ENCODE measurements around the gene HNRNPA3. TPM values are rescaled to one million over a fixed set of nuclear protein-coding genes. Genes with fewer than 3 reads are reported as not detected.

The HNRNPA3 gene
- total and polyA plus RNA-seq, 2 of the 13 experiments (the other 11 are each of a cell fraction or from before 2014, with no cell fraction given) = 73.3 to 97.7 TPM

DNA sequence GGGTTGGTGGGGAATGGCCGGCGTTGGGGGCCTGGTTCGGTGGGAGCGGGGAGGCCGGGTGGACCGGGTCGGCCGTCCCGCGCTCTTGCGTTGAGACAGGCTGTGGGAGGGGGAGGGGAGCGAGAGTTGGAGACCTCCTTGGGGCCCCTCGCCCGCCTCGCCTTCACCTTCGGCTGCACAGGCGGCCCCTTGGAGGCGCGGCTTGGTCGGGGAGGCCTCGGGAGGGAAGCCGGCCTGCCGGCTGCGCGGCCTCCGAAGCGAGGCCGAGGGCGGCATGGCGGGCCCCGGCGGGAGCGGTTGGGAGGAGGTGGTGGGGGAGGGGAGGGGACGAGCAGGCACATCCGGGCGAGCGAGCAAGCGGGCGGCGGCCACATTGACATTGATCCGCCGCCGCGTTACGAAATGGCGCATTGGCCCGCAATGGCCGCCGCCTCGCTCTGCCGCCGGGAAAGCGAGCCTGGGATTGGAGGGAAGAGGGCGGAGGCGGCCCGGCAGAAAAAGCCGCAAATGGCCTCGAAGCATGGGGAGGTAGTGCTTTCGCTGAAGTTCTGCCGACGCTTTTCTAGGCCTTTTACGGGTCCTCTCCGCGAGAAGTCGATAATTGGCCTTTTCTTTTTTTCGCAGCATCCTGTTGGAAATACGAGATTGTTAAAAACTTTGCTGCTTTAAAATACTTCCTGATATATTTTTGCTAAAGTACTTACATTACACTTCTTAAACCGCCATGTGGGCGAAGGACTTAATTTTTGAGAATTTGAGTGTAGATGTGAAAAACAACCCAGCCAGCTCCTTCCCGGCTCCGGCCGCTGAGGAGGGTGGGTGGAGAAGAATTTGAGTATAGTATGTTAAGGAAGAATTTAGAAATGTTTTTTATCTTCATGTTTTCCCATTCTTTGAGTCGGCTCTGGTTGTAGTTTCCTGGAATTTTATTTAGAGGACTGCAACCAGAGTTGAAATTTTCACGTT, 580 bp downstream of the HNRNPA3 start (continued):
- TF ChIP-seq, protein P1, sequence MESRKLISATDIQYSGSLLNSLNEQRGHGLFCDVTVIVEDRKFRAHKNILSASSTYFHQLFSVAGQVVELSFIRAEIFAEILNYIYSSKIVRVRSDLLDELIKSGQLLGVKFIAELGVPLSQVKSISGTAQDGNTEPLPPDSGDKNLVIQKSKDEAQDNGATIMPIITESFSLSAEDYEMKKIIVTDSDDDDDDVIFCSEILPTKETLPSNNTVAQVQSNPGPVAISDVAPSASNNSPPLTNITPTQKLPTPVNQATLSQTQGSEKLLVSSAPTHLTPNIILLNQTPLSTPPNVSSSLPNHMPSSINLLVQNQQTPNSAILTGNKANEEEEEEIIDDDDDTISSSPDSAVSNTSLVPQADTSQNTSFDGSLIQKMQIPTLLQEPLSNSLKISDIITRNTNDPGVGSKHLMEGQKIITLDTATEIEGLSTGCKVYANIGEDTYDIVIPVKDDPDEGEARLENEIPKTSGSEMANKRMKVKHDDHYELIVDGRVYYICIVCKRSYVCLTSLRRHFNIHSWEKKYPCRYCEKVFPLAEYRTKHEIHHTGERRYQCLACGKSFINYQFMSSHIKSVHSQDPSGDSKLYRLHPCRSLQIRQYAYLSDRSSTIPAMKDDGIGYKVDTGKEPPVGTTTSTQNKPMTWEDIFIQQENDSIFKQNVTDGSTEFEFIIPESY (CRISPR knock-in tag; IDR thresholded peaks at IDR 0.05) = peak; percentile 52; the same call in 1 of the 2 replicates
- TF ChIP-seq NR2F6 (IDR thresholded peaks at IDR 0.05) (0 out of 2 replicates have a peak, but pooled peaks have one; percentile 17), NR2F6 (CRISPR knock-in tag; IDR thresholded peaks at IDR 0.05) (peak; percentile 65; the same call in 1 of the 2 replicates), SP140L (CRISPR knock-in tag; IDR thresholded peaks at IDR 0.05; ENCODE audit: borderline replicate concordance) (peak; percentile 64; the same call in 1 of the 2 replicates), XBP1 (CRISPR knock-in tag; IDR thresholded peaks at IDR 0.05) (no peak), FOXK2 (IDR thresholded peaks at IDR 0.05) (no peak), ZSCAN20 (CRISPR knock-in tag; IDR thresholded peaks at IDR 0.05; ENCODE audit: borderline replicate concordance) (peak; percentile 49; the same call in 1 of the 2 replicates), NFE2L2 (IDR thresholded peaks at IDR 0.05; ENCODE audit: low read length) (no peak; the same call in 1 of the 2 replicates), ZNF629 (CRISPR knock-in tag; conservative IDR thresholded peaks at IDR 0.05) (peak; percentile 25; the same call in 1 of the 2 replicates), ZNF317 (CRISPR knock-in tag; IDR thresholded peaks at IDR 0.05) (peak; percentile 35; the same call in 1 of the 2 replicates), MEIS2 (CRISPR knock-in tag; IDR thresholded peaks at IDR 0.05) (peak; percentile 96), ZNF572 (CRISPR knock-in tag; IDR thresholded peaks at IDR 0.05) (no peak), ZBTB1 (CRISPR knock-in tag; IDR thresholded peaks at IDR 0.05; ENCODE audit: borderline replicate concordance) (0 out of 2 replicates have a peak, but pooled peaks have one; percentile 25), SIN3B (IDR thresholded peaks at IDR 0.05; ENCODE audit: low read length) (no peak), ZNF773 (CRISPR knock-in tag; IDR thresholded peaks at IDR 0.05; ENCODE audit: borderline replicate concordance) (no peak), NCOA1 (CRISPR knock-in tag; IDR thresholded peaks at IDR 0.05) (peak; percentile 83; the same call in 1 of the 2 replicates), SIN3A (IDR thresholded peaks at IDR 0.05; ENCODE audit: borderline replicate concordance, low read depth, low read length) (peak; percentile 62; the same call in 1 of the 2 replicates), MAZ (IDR thresholded peaks at IDR 0.05; ENCODE audit: borderline replicate concordance, low read depth, low read length) (no peak), MAZ (CRISPR knock-in tag; IDR thresholded peaks at IDR 0.05; ENCODE audit: low read depth) (peak; percentile 75), ZNF562 (CRISPR knock-in tag; IDR thresholded peaks at IDR 0.05; ENCODE audit: borderline replicate concordance) (no peak; the same call in 1 of the 2 replicates), ZNF644 (CRISPR knock-in tag; IDR thresholded peaks at IDR 0.05; ENCODE audit: low read depth) (no peak), EEA1 (CRISPR knock-in tag; IDR thresholded peaks at IDR 0.05; ENCODE audit: borderline replicate concordance) (no peak), ZNF557 (CRISPR knock-in tag; IDR thresholded peaks at IDR 0.05) (no peak), ZKSCAN1 (IDR thresholded peaks at IDR 0.05; ENCODE audit: low read length) (no peak), CC2D1A (CRISPR knock-in tag; IDR thresholded peaks at IDR 0.05) (no peak), ZSCAN9 (CRISPR knock-in tag; IDR thresholded peaks at IDR 0.05; ENCODE audit: borderline replicate concordance) (0 out of 2 replicates have a peak, but pooled peaks have one; percentile 24), REL (CRISPR knock-in tag; conservative IDR thresholded peaks at IDR 0.05) (peak; percentile 94), TBX2 (CRISPR knock-in tag; IDR thresholded peaks at IDR 0.05; ENCODE audit: borderline replicate concordance) (peak; percentile 63; the same call in 1 of the 2 replicates)
- TF ChIP-seq, protein P2, sequence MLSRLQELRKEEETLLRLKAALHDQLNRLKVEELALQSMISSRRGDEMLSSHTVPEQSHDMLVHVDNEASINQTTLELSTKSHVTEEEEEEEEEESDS (CRISPR knock-in tag; IDR thresholded peaks at IDR 0.05; ENCODE audit: borderline replicate concordance) = no peak
- TF ChIP-seq, protein P3, sequence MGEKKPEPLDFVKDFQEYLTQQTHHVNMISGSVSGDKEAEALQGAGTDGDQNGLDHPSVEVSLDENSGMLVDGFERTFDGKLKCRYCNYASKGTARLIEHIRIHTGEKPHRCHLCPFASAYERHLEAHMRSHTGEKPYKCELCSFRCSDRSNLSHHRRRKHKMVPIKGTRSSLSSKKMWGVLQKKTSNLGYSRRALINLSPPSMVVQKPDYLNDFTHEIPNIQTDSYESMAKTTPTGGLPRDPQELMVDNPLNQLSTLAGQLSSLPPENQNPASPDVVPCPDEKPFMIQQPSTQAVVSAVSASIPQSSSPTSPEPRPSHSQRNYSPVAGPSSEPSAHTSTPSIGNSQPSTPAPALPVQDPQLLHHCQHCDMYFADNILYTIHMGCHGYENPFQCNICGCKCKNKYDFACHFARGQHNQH (CRISPR knock-in tag; IDR thresholded peaks at IDR 0.05) = peak; percentile 86

All from HepG2 (cell line).